SH-SY5Y (cell line): Measurements from ENCODE around the gene FRMD4A.

Experiments
- GATA2 ChIP-seq: IDR thresholded peaks from 2 replicates; pipeline ENCODE4 v1.6.1; 2011; ENCODE audit warnings: mild to moderate bottlenecking, low read depth, low read length
- GATA3 ChIP-seq: IDR thresholded peaks from 2 replicates; pipeline ENCODE4 v1.6.1; 2011; ENCODE audit warnings: low read depth, mild to moderate bottlenecking, low read length, moderate library complexity

- TF ChIP-seq GATA2 (no peak), GATA3 (no peak)
Measured at GRCh38 chr10:13853854-13854253, 476.9 kb downstream of the FRMD4A start.
